Thoracic aorta (tissue), 2 donors: ENCODE data around the gene CCS. TPM values are rescaled to one million over a fixed set of nuclear protein-coding genes. Genes with fewer than 3 reads are reported as not detected.

Source experiments
- ATAC-seq: fragments of 150-250 bp; one replicate; pipeline ENCODE4 v1.8.0; 2017; ENCODE audit warnings: low read depth; ENCODE audit not compliant: insufficient number of reproducible peaks, low FRiP score
- DNase-seq: peaks from one replicate; pipeline ENCODE4 v3.0.0-alpha.2; 2020; ENCODE audit warnings: low spot score
- H3K27ac ChIP-seq, 2 donors: fragments of 200-600 bp; sonication (generic); 1 replicate in 1 of 2; 2 replicates in 1 of 2; pipeline ENCODE4 v1.5.1; 2016; ENCODE audit warnings: mild to moderate bottlenecking in 2 of 2, moderate library complexity in 2 of 2
- H3K27me3 ChIP-seq: fragments of 200-600 bp; sonication (generic); replicated peaks from 2 replicates; pipeline ENCODE4 v1.6.0; 2016; ENCODE audit warnings: mild to moderate bottlenecking; ENCODE audit not compliant: insufficient read depth
- H3K36me3 ChIP-seq: fragments of 200-600 bp; sonication (generic); one replicate; pipeline ENCODE4 v1.5.1; 2016
- H3K4me1 ChIP-seq, 2 donors: fragments of 200-600 bp; sonication (generic); 1 replicate in 1 of 2; 2 replicates in 1 of 2; pipeline versions ENCODE4 v1.5.1 to v1.6.0; 2016; ENCODE audit warnings: low read depth in 2 of 2, mild to moderate bottlenecking in 1 of 2; ENCODE audit not compliant: control insufficient read depth in 1 of 2
- H3K4me3 ChIP-seq: fragments of 200-600 bp; sonication (generic); 2 replicates; pipeline ENCODE4 v1.5.1; 2016; ENCODE audit warnings: mild to moderate bottlenecking
- H3K9me3 ChIP-seq: fragments of 200-600 bp; sonication (generic); 2 replicates; pipeline ENCODE4 v1.5.1; 2016
- total RNA-seq, 2 donors: library from RNA; depleted of rRNA; stranded (reverse); fragments of >200 nt; gene quantifications; one replicate each; pipeline versions ENCODE4 v1.1.0 to v1.2.3, GENCODE V29; 2016
- TF ChIP-seq, protein P1 (sequence below): fragments of 200-600 bp; sonication (generic); IDR thresholded peaks from one replicate; pipeline ENCODE4 v1.5.1; 2019; ENCODE audit warnings: antibody characterized with exemption

CCS gene
- total RNA-seq, 2 donors from 2014 or later: 19.9 to 20.8 TPM

DNA sequence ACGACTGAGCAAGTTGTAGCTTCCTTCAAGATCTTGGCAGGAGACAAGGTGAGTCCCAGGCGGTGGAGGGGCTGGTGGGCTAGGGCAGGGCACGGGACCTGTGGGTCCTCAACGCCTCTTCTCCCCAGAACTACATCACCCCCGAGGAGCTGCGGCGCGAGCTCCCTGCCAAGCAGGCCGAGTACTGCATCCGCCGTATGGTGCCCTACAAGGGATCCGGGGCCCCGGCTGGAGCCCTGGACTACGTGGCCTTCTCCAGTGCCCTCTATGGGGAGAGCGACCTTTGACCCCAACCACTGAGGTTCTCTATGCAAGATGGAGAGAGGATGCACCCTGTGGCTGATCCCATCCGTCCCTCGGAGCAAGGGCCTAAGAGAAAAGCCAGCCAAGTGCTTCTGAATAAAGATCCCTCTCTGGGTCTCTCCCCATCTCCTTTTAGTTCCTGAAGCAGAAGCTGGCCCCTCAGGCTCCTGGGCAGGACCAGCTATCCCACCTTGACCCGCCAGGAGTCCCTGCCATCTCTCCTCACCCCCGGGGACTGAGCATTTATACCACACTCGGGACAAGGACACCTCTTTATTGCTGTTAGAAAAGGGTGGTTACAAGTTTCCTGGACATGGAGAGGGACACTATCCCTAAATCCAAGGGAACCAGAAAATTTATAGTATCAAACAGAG is 29.9 kb upstream of the CCS start:
- Histone ChIP-seq H3K4me1 (peaks cover 10 to 17% of the 10 kb centered on the region in 2 donors), H3K4me3 (no peak overlapping the region), H3K9me3 (no peaks in the 10 kb centered on the region), H3K36me3 (no peaks in the 10 kb centered on the region), H3K27ac (no peak overlapping the region), H3K27me3 (no peaks in the 10 kb centered on the region)
- ATAC-seq: no peak
- TF ChIP-seq, protein P1, sequence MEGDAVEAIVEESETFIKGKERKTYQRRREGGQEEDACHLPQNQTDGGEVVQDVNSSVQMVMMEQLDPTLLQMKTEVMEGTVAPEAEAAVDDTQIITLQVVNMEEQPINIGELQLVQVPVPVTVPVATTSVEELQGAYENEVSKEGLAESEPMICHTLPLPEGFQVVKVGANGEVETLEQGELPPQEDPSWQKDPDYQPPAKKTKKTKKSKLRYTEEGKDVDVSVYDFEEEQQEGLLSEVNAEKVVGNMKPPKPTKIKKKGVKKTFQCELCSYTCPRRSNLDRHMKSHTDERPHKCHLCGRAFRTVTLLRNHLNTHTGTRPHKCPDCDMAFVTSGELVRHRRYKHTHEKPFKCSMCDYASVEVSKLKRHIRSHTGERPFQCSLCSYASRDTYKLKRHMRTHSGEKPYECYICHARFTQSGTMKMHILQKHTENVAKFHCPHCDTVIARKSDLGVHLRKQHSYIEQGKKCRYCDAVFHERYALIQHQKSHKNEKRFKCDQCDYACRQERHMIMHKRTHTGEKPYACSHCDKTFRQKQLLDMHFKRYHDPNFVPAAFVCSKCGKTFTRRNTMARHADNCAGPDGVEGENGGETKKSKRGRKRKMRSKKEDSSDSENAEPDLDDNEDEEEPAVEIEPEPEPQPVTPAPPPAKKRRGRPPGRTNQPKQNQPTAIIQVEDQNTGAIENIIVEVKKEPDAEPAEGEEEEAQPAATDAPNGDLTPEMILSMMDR: no peak
- DNase-seq: no peak

DNA sequence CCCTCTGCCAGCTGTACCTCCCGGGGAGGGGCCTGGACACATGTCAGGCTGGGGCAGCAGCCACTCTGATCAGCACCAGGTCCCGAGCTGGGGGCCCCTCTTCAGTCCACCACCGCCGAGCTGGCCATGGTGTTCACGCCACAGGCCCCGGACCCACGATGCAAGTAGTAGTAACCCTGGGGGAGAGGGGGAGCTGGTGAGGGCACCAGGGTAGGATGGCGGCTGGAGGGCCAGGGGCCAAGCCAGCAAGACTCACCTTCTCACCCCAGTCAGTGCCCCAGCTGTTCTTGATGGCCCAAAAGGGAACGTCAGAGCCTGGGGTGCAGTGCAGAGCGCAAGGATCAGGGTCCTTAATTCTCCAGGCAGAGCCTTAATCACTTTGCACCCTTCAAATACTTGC is 29.2 kb upstream of the CCS start:
- DNase-seq: no peak
- Histone ChIP-seq H3K9me3 (no peaks in the 10 kb centered on the region), H3K4me1 (peaks cover 8 to 16% of the 10 kb centered on the region in 2 donors), H3K4me3 (no peak overlapping the region), H3K27me3 (no peaks in the 10 kb centered on the region), H3K36me3 (no peaks in the 10 kb centered on the region), H3K27ac (no peak overlapping the region)
- TF ChIP-seq, protein P1: no peak
- no peak for ATAC-seq

DNA sequence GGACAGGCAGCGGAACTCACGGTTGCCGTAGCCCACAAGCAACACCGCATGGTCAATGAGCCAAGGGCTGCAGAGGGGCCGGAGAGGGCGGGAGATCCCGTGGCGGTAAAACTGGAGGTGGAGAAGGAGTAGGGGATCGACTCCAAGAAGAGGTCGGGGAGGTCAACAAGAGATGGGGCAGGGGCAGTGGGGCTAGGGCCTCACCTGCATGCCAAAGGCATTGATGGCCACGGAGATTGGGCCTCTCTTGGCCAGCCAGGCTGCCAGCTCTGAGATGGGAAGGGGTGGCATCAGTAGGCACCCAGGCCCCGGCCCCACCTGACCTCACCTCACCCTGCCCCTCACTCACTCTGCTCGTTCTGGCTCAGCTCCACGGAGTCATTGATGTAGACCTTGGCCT is 28.4 kb upstream of the CCS start:
- no peak overlapping the region for H3K27ac ChIP-seq
- H3K36me3 ChIP-seq: no peaks in the 10 kb centered on the region
- H3K4me1 ChIP-seq: peaks cover 4 to 15% of the 10 kb centered on the region in 2 donors
- H3K27me3 ChIP-seq: no peaks in the 10 kb centered on the region
- no peaks in the 10 kb centered on the region for H3K9me3 ChIP-seq
- H3K4me3 ChIP-seq: no peak overlapping the region
- DNase-seq (no peak), ATAC-seq (no peak)
- TF ChIP-seq, protein P1: no peak

DNA sequence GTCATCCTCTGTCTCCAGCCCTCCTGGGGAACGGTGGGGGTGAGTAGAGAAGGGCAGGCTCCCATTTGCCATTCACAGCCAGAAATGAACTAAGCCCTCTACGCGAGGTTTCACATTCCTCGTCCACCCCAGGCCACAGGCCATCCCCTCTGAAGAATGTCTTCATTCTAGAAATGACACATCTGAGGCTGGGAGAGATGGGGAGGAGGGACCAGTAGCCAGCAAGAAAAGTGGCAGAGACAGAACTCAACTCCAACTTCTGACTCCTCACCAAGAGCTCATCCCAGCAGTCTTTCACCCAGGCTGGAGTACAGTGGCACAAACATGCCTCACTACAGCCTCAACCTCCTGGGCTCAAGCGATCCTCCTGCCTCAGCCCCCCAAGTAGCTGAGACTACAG is 28.0 kb upstream of the CCS start:
- no peak overlapping the region for H3K27ac ChIP-seq
- DNase-seq: no peak
- H3K36me3 ChIP-seq: no peaks in the 10 kb centered on the region
- H3K27me3 ChIP-seq: no peaks in the 10 kb centered on the region
- no peaks in the 10 kb centered on the region for H3K9me3 ChIP-seq
- TF ChIP-seq, protein P1: no peak
- H3K4me1 ChIP-seq: peaks cover 4 to 15% of the 10 kb centered on the region in 2 donors
- no peak overlapping the region for H3K4me3 ChIP-seq
- ATAC-seq: no peak

DNA sequence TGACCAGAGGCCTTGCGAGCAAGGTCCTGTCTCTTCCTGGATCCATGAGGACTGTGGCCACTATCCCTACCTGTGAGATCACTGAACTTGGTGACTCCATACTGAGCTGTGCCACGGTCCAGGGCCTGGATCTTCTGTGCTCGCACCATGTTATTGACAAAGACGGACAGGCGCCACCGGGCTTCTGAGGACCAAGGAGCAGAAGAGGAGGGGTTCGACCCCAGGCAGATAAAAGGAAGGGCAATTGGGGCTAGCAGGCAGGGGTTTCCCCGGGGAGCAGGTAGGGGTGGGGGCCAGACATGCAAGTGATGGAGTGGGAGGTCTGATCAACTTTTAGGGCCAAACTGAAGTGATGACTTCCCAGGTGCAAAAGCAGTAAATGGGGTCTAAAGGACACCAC is 26.8 kb upstream of the CCS start:
- Histone ChIP-seq H3K4me3 (no peak overlapping the region), H3K36me3 (no peaks in the 10 kb centered on the region), H3K27me3 (no peaks in the 10 kb centered on the region), H3K4me1 (peaks cover 4 to 15% of the 10 kb centered on the region in 2 donors), H3K27ac (no peak overlapping the region), H3K9me3 (no peaks in the 10 kb centered on the region)
- ATAC-seq (no peak), DNase-seq (no peak)
- TF ChIP-seq, protein P1: no peak
